GM18861 (cell line): ENCODE measurements around the gene FDX1.

ENCODE experiments used
- ATAC-seq: cut with Tn5 transposase; IDR thresholded peaks from one replicate; pipeline ENCODE4 v1.9.1; 2021; ENCODE audit not compliant: unreplicated experiment

The FDX1 gene

DNA sequence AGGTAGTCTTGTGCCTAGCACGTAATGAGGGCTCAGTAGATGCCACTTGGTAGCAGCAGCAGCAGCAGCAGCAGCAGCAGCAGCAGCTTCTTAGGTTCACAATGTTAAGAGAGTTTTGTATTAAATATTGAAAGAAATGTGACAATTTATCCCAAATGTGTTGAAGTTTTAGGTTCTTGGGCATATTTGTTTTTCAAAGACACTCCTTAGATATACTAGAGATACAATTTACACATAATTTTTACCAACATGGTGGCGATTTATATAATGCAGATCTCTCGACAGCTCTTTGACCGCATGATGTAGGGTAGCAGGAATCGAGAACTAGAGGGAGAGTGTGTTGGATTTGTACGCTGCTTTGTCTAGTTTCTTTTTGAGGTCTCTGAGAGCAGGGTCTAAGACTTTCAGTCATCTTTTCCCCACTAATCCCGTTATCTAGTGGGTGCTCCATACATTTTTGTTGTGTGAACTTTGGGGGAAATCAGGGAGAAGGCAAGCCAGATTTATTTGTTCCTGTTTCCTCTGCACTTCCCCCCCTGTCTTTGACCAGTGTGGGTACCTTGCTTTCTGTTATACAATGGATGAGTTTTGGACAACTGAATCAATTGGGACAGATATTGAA, 1.4 kb downstream of the FDX1 start:
- ATAC-seq: no peak

DNA sequence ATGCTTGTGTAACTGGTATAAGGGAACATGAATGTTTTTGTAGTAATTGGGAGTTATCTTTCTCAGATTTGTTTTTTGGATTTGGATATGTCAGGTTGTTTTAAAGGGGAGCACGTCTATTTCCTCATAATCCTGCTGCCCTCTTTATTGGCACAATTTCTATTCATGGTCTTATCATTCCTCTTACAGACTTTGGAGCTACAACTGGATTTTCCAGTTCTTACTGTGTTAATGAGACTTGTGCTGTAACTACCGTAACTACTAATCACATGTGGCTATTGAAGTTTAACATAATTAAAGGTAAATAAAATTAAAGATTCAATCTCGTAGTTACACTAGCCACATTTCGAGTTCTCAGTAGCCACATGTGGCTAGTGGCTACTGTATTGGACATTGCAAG, 1.9 kb downstream of the FDX1 start:
- no peak for ATAC-seq

DNA sequence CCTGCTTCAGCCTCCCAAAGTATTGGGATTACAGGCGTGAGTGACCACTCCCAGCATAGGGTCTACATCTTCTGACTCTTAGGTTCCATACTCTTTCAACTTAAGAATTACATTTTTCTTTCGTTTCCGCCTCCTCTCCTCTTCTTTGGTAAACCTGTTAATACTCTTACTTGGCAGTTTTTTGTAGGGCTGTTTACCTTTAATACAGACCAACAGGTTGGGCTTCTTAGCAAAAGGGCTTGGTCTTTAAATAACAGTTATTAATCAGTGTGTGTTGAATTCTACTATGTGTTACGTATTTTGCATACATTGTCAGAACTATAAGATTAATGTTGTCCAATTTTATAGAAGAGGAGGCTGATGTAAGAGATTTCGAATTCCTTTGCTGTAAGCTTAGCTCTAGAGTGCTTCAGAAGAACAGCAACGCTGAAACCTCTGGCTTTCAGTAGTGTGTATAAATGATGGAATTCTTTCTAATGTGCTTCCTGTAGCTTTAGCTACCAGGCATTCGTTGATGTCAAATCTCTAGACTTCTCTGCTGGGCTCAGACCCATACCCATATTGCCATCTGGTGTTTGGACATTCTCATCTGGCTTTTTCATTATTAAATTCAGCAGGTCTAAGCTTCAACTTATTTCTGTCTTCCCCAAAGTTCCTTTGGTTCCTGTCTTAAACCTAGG, 3.1 kb downstream of the FDX1 start:
- no peak for ATAC-seq

DNA sequence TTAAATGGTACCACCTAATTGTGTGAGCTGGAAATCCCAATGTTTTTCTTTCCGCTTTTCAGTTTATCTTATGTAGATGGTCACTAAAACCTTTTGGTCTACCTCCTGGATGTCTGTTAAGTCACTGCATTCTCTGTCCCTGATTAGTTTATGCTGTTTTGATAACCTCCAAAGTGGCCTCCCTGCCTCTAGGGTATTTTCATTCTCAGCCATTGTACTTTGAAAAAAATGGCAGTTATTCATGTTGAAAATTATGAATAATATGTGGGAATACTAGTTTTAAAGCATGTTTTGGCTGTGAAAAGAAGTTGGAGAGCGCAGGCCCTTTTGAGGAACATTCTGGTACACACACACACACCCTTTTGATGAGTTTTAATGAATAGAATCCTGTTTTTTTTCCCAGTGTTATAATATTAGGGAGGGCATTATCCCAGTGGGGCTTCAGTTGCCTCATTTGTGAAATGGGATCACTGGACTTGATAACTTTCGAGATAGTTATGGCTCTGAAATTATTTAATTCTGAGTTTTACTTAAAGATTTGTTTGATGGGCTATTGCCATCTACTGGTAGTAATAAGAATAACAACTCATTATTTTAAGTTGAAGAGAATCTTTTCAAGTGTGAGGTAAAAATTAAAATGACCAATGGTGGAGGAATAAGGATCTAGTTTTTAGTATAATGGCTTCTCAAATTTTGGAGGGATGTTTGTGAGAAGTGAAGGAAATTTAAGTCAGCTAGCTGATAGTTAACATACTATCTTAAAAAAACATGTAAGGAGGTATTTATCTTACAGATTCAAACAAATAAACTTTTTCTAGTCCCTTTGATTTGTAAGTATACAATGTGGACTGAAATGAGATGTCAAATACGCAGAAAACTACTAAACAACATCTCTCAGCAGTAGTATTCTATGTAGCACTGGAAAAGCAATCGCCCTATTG, 3.9 kb downstream of the FDX1 start:
- no peak for ATAC-seq

DNA sequence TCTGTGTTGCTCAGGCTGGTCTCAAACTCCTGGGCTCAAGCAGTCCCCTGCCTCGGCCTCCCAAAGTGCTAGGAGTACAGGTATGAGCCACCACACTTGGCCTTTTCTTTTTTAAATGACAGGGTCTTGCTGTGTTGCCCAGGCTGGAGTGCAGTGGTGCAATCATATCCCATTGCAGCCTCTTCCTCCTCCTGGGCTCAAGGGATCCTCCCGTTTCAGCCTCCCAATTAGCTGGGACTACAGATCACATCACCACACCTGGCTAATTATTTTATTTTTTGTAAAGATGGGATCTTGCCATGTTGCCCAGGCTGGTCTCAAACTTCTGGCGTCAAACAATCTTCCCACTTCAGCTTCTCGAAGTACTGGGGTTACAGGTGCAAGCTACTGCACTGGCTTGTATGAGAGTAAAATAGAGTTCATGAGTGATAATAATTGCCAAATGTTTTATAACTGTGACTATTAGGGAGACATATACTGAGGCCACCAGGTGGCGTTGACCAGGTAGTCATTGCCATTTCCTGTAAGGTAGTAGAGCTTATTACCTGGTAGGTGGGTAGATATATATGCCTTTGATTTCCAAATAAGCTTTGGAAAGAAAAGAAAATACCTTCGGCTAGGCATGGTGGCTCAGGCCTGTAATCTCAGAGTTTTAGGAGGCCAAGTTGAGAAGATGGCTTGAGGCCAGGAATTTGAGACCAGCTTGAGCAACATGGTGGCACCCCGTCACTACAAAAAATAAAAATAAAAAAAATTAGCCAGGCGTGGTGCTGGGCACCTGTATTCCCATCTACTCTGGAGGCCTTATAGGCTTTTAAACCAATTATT, 5.4 kb downstream of the FDX1 start:
- peak; percentile 17 for ATAC-seq

DNA sequence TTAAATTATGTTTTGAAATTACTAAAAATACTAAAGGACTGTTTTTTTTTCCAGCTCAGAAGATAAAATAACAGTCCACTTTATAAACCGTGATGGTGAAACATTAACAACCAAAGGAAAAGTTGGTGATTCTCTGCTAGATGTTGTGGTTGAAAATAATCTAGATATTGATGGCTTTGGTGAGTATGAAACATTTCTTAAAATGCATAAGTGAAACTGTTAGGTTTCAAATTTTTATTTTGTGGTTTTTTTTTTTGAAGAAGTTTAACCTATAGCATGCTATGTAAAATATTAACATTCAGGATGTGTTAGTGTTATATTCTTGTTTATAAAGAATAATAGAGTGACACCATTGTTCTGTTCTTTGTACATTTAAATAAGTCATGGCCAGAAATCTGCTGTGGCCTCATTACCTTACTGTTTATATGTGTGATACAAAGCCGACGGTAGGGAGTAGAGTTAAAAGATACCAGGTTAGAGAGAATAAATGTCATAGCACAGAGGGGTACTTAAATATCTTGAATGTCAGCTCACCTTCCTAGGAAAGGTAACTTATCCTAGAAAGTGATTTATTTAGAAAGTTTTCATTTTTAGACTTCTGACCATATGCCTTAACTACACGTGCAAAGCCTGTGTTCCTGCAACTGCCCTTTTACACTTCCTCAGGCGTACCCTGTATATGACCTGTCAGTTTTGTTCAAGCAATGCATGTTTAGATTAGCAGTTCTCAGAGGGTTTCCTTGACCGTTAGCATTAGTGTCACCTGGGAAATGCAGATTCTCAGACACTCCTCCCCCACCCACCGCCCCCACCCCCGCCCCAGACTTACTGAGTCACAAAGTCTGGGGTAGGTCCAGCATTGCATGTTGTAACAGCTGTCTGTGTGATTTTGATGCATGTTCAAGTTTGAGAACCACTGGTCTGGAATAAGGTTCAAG, 6.3 kb downstream of the FDX1 start:
- peak; percentile 49 for ATAC-seq

DNA sequence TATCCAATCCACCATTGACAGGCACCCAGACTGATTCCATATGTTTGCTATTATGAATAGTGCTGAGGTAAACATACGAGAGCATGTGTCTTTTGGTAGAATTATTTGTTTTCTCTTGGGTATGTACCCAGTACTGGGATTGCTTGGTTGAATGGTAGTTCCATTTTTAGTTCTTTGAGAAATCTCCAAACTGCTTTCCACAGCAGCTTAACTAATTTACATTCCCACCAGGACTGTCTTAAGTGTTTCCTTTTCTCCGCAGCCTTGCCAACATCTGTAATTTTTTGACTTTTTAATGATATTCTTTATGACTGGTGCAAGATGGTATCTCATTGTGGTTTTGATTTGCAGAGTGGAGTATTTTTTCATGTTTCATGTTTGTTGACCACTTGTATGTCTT, 8.3 kb downstream of the FDX1 start:
- ATAC-seq: no peak

DNA sequence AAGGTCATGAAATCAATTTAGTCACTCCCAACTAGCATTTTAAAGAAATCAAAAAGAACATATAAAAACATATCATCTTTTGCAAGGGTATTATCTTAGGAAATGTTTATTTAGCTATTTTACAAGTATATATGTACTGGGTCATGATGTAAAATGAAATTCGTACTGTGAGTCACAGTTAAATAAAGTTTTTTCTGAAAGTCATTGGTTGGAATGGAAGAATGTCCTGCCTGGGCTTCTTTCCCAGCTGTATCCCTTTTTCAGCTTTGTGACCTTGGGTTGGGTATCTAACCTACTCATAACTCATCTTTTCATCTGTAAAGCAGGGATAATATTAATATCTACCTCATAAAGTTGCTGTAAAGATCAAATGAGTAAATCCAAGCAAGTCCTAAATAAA, 15.7 kb downstream of the FDX1 start:
- no peak for ATAC-seq

DNA sequence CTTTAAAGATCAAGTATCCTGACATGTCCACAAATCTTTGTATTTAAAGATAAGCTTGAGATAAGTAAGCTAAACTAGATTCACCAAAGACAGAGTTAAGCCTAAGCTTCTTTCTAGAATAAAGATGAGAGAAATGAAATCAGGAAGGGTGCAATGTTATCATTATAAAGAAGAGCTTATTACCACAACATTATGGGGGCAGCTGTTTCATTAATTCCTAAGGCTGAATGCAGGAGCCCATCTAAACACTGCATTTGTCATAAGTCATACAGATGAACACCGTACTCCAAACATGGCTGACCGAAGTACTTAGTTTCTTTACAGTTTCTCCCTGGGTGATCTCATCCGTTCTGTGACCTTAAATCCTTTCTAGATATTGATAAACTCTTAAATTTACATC, 16.3 kb downstream of the FDX1 start:
- ATAC-seq: no peak

DNA sequence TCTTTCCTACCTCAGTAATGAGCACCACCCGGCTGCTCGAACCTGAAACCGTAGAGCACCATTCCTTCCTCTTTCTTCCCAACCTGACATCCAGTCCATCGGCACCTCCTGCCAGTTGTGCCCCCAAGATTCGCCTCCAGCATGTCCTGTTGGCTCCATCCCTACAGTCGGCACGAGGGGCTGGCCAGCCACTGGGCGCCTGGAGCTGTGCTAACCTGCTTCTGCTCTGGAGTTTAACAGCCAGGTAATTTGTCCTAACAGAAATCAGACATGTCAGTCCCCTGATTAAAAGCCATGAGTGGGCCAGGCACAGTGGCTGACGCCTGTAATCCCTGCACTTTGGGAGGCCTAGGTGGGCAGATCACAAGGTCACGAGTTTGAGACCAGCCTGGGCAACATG, 16.8 kb downstream of the FDX1 start:
- ATAC-seq: no peak

DNA sequence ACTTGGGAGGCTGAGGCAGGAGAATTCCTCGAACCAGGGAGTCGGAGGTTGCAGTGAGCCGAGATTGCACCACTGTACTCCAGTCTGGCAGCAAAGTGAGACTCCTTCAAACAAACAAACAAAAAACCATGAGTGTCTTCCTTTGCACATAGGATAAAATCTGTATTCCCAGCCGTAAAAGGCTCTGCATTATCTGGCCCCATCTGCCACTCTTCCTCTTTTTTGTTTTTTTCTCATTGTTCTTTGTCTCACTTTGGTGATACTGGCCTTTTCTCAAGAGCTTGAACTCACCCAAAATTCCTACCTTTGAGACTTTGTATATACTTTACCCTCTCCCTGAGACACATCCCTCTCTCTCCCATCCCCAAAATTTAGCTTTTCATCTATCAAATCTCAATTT, 17.6 kb downstream of the FDX1 start:
- ATAC-seq: no peak

DNA sequence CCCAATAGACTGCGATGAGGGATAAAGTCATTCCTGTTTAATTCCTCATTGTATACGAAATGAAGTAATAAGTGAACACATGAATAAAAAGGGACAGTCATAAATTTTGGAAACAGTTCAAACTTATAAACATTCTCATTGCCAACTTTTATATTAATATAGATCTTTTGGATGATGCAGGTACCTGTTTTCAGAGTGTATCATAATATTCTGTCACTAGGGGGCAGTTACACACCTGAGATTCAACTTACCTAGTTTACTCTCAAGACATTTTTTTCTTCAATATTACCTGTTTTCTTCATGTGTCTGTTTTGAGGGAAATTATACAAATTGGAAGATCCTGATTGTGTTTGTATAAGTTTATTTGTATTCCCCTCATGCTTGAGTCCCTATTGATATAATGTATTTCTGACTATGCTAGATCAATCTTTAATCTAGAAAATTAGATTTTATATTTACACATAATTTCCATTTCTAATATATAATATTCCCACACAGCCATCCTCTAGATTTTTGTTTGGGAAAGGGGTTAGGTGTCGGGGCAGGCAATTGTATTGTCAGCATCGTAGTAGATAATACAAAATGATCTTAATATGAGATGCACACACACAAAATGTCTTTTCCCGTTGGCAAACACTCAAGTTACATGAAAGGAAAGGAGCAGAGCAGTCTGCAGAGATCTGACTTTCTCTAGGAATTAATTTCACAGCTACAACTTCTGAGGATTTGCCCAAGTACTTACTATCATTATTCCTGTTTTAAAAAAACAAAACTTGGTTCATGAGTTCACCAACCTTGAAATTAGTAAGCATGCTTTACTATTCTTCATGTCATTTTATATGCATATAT, 18.4 kb downstream of the FDX1 start:
- no peak for ATAC-seq

DNA sequence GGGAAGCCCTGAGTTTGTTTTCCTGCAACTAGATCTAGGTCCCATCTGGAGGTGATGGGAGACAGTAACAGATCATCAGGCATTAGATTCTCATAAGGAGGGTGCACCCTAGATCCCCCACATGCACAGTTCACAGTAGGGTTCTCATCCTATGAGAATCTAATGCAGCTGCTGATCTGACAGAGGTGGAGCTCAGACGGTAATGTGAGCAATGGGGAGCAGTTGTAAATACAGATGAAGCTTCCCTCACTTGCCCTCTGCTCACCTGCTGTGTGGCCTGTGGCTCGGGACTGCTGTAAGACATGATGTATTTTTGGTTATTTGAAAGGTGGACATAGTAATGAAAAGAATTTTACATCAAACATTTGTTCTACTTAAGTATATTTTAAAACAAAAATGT, 20.5 kb downstream of the FDX1 start:
- no peak for ATAC-seq

DNA sequence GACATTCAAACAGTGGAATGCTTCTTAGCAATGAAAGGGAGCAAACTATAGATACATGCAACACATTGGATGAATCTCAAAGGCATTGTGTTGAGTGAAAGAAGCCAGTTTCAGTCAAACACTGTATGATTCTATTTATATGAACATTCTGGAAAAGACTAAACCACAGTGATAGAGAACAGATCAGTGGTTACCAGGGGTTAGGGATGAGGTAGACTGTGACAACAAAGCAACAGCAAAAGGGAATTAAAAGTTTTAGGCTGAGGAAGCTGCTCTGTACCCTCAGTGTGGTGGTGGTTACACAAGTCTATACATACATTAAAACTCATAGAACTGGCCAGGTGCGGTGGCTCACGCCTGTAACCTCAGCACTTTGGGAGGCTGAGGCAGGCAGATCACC, 23.0 kb downstream of the FDX1 start:
- no peak for ATAC-seq

DNA sequence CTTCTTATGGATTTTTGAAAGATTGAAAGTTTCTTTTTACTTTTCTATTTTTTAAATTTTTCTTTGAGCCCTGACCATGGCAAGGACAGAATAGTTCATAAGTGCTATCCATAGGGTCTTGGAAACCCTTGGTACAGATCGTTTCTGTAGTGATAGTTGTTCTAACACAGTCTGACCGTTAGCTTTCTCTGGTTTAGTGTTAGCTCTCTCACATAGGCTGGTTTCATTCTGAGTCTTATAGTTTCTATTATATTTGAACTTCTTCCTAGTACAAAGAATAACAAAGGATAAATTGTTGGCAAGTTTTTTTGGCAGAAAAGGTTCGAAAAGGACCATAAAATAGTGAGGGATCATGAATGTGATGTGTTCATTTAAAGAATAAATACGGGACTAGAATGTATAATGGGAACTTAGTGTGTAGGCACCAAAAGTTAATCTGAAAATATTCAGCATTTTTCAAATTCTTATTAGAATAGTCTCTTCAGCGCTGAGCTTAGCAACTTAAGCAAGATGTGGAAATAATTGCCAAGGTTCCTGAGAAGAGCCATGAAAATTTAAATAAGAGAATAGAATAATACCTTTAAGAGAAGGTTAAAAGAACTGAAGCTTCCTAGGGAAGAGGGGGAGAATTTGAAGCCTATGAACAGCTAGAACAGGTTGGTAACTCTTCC, 24.1 kb downstream of the FDX1 start:
- peak; percentile 79 for ATAC-seq

DNA sequence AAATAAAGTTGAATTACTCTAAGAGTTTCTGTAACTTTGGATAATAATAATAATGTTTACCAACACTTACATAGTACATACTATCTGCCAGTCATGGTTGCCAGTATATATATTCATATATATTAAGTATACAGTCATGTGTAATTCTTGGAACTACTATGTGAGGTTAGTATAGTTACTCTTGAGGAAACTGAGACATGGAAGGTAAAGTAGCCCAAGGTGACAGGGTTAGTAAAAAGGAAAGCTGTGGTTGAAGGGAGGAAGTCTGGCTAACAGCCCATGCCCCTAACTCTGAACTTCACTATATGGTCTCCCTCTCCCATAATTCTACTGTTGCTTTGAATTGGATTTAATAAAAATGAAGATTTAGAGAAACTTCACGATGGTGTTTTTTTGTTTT, 24.9 kb downstream of the FDX1 start:
- ATAC-seq: no peak

DNA sequence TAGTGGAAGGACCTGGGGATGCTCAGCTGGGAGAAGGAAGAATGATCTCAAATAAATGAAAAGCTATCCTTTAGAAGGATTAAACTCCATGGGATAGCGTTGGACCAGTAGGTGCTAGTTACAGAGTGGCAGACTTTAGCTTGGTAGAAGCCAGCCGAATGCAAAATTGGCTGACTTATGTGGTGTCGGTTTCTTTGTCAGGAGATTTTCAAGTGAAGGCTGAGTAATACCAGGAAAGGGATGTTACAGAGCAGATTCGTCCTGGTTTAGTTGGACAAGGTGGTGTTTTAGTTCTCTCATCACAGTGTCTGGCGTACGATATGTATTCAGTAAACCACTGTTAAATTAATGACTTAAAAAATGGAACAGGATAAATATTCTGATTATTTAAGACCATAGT, 26.0 kb downstream of the FDX1 start:
- ATAC-seq: peak; percentile 49

DNA sequence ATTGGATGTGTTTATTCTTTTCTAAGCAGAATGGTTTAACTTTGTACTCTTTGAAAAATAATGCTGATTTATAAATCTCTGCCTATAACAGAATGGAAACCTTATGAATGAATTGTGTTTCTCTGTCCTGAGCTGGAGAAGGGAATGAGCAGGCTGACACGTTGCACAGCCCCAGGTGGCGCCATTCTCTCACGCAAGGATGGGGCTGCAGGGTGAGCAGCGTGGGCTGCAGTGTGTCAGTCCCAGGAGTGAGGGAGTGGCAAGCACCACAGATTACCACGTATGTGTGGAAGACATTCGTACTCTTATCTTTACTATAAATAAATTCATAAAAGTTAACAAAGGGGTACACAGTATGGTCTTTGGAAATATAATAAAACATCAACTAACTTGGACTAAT, 33.4 kb downstream of the FDX1 start:
- ATAC-seq: no peak

DNA sequence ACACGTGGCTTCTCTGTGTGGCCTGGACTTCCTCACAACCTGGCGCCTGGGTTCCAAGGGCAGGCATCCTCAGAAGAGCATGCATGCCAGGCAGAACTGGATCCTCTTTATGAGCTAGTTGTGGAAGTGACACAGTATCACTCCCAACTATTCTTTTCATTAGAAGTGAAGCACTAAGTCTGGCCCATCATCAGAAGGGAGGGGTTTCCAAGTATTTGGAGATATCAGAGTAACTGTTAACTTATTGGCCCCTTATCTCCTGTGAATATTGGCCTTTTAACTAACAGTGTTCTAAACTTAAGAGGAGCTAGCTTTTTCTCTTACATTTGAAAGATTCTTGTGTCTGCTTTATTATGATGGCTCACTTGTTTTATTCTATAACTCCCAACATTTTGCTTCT, 35.5 kb downstream of the FDX1 start:
- ATAC-seq: no peak
